Stimulated activated CD8-positive, alpha-beta memory T cell treated with anti-CD3 and anti-CD28 coated beads, Interleukin-12 subunit alpha, Interleukin-12 subunit beta, amount 100 ng/mL, for 1 hour (primary cell): Measurements from ENCODE around the gene TMEM120A.

Source experiments
- DNase-seq: peaks from one replicate; pipeline ENCODE4 v3.0.0-alpha.2; 2020; ENCODE audit warnings: low read depth

TMEM120A gene

DNA sequence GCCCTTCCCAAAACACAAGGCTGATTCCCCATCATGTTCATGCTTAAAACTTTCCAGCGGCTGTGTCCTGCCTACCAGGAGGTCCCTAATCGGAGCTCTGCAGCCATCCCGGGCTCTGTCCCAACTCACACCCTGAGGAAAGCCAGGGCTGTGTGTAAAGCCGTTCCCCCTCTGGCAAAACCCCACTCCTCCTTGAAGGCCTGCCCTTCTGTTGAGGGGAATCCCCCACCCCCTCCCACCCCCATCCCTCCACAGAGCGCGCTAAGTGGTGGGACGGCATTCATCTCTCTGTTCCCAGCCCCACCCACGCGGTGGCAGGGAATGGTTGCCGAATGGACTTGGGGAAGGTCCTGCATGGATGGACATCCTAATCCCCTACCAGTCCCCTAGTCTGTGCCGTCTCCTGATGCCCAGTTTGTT lies 667 bp upstream of the TMEM120A start:
- DNase-seq = no peak

DNA sequence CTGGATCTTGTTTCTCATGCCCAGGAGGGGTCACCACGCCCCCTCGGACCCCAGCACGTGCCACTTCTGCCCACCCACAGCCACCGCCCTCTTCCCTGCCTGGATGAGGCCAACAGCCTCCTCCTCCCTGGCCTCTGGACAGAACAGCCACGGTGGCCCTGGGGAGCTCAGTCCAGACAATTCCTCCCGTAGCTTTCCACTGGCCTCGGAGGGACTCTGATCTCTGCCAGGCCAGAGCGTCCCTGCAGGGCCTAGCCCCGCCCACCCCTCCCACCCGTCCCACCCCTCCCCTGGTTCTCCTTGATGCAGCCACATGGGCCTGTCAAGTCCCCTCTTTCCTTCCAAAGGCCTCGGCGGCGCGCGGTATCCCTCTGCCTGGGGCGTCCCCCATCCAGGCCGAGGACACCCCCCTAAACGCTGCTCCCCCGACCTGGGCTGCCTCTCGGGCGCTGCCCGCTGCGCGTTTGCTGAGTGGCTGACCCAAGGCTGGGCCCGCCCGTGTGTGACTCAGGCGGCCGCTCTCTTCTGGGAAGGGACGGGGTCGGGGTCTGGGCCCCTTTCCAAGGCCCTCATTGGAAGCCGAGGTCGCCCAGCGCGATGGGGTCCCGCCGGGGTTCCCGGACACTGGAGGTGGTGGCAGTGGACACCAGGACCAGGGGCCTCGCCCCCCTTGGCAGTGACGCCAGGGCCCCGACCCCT lies 557 bp downstream of the TMEM120A start:
- no peak for DNase-seq

DNA sequence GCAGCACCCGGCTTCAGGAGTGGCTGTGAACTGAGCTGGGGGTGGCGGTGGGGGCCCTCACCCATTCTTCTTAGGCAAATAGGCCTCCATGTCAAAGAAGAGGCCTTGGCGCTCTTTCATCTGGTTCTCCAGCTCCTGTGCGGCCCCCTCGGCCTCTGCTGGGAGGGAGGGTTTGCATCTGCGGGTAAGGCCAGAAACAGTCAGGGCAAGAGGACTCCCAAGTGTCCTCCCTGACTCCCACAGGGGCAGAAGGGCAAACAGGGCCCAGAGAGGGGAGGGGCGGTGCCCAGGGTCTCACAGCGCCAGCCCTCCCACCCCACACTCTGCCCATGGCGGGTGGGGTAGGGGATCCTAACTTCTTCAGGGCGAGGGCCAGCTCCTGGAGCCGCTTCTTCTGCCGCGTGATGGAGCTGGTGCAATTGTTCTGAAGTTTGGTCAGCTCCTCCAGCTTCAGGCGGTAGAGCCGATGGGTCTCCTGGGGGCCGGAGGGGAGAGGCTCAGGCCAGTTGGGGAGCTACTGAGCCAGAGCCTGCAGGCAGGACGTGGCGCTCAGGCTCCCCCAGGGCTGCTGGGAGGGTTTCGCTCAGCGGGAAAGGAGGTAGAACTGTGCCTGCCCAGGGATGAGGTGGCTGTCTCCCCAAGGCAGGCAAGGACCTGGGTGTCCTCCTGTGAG lies 2.2 kb downstream of the TMEM120A start:
- DNase-seq = no peak

DNA sequence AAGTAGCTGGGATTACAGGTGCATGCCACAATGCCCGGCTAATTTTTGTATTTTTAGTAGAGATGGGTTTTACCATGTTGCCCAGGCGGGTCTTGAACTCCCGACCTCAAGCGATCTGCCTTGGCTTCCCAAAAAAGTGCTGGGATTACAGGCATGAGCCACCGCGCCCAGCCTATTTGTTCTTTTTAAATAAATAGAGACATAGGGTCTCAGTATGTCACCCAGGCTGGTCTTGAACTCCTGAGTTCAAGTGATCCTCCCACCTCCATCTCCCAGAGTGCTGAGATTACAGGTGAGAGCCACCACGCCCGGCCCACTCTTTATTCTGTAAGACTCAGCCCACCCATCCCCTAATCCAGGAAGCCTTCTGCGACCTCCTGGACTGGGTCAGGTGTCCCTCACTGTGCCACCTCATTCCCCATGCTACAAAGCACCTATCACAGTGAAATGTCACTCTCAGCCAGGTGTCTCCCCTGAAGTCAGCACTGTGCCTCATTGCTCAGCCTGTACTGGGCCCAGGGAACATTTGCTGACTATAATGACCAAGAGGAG lies 2.8 kb downstream of the TMEM120A start:
- DNase-seq = no peak

DNA sequence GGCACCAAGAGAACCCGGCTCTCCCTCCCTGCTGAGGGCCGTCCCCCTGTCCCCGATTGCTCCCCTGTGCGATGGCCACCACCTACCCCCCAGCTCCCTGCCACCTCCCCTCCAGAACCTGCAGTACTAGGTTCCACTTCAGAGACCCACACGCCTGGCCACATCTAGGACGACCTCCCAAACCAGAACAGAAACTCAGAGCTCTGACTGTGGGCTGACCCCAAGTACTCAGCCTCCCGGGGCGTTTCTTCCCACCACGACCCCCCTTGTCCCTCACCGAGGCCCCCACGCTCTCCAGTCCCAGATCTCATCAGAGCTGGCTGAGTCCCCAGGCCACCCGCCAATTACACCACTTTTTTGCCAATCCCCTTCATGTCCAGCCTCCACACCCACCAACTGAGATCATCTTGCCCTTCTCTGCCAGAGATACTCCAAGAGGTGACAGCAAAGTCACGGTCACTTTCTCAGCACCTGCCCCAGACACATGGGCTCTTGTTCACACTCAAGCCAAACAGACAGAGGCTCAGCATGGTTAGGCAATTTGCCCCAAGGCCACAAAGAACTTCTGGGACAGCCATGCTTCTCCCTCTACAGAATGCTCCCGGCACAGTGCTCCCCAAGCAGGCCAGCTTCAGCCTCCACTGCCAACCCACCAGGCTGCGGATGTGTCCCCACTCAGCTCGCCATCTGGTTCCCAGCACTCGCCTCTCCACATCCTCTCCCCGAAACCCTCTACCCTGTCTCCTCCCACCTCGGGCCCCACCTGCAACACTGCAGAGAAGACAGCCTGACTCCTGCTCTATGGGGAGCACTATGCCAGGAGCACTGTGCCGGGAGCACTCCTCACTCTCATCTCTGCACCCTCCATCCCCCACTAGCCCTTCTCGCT lies 4.7 kb downstream of the TMEM120A start:
- no peak for DNase-seq

DNA sequence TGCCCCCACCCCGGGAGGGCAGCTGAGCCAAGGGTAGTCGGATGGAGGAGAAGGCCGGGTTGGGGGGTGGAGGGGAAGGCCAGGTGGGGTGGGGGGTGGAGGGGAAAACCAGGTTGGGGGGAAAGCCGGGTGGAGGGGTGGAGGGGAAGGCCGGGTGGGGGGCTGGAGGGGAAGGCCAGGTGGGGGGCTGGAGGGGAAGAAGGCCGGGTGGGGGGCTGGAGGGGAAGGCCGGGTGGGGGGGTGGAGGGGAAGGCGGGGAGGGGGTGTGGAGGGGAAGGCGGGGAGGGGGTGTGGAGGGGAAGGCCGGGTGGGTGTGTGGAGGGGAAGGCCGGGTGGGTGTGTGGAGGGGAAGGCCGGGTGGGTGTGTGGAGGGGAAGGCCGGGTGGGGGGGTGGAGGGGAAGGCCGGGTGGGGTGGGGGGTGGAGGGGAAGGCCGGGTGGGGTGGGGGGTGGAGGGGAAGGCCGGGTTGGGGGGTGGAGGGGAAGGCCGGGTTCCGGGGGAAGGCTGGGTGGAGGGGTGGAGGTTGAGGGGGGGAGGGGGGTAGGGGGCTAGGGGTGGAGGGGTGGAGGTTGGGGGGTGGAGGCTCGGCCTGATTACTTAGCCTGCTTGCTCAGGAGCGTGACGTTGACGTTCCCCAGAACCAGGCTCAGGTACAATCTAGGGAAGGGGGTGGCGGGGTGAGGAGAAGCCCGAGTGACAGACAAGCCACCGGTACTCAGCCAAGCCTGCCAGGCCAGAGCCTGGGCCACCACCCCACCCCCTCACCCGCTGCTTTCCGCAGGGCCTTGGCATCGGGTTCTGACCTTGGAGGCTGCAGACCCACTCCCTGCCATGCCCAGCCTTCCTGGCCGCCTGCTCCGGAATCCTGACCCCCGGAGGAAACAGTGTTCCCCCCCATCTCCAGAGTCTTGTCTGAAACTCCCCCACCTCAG lies 5.6 kb downstream of the TMEM120A start:
- no peak for DNase-seq

DNA sequence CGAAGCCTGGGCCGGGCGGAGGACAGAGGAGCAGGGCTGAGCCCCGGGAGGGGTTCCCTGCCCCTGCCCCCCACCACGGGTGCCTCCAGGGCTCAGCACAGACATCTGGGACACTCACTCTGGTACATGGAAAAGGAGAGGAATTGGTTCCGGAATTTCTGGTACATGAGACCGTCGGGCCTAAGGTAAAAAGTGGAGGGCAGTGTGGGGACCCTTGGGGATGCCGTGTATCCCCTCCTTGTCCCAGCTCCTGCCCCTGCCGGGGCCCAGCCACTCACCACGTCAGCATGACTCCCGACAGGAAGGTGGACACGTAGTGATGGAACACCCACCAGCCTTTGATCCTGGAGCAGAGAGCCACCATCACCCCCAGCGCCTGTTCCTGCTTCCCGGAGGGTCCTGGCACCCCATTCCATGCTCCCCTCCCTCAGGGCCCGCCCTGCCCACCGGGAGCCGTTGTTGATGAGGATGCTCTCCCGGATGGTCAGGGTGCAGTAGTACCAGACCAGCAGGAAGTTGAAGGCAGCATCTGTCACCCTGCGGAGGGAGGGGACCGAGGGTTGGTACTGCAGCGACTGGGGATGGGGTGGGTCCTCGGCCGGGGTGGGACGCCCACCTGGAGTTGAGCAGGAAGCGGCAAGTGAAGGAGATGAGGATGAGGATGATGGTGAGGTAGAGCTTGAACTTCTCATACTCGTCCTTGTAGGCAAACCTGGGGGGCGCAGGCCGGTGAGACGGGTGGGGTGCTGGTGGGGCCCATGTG lies 6.4 kb downstream of the TMEM120A start:
- DNase-seq = no peak

DNA sequence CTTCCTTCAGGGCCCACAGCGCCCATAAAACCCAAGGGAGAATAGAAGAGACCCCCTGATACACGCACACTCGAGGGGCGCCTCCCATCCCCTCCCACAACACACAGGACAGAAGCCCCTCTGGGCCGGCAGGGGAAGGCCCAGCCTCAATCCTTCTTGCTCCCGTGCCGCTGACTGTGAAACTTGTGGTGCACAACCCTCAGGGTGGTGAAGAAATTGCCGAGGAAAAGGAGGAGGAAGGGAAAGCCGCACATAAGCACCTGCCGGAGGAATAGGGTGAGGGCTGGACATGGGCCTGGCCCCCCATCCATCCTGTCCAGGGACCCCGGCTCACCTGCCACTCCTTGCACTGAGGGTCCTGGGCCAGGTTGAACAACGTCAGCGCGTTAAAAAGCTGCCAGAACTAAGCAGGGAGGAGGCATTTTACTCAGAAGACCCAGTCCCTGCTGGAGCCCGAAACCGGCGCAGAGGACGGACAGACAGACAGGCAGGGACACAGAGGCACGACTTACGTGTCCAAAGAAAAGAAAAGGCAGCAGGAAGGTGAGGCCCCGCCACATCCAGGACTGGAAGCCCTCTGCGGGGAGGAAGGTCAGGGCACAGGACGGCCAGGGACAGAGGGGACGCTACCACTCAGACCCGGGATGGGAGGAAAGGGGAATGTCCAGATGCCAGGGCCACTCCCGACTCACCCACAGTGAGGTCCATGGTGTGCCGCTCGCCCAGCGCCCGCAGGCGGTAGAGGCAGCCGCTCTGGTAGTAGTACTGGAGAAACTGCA lies 7.2 kb downstream of the TMEM120A start:
- DNase-seq = no peak

DNA sequence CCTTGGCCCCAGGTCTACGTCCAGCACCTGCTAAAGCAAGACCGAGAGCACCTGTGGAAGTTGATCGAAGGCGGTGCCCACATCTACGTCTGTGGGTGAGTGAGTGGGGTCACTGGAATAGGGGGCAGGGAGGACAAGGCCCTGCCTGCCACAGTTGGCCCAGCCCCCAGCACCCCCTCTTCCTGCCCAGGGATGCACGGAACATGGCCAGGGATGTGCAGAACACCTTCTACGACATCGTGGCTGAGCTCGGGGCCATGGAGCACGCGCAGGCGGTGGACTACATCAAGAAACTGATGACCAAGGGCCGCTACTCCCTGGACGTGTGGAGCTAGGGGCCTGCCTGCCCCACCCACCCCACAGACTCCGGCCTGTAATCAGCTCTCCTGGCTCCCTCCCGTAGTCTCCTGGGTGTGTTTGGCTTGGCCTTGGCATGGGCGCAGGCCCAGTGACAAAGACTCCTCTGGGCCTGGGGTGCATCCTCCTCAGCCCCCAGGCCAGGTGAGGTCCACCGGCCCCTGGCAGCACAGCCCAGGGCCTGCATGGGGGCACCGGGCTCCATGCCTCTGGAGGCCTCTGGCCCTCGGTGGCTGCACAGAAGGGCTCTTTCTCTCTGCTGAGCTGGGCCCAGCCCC lies 8.1 kb downstream of the TMEM120A start:
- DNase-seq = no peak

DNA sequence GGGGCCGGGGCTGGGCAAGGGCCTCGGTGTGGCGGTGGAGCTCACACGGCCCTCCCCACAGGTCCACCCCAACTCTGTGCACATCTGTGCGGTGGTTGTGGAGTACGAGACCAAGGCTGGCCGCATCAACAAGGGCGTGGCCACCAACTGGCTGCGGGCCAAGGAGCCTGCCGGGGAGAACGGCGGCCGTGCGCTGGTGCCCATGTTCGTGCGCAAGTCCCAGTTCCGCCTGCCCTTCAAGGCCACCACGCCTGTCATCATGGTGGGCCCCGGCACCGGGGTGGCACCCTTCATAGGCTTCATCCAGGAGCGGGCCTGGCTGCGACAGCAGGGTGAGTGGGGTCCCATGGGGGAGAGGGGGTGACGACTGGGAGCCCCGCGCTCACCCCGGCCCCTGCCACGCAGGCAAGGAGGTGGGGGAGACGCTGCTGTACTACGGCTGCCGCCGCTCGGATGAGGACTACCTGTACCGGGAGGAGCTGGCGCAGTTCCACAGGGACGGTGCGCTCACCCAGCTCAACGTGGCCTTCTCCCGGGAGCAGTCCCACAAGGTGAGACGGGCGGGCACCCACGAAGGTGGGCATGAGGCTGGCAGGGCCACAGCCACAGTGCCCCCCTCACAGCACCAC lies 8.8 kb downstream of the TMEM120A start:
- no peak for DNase-seq

DNA sequence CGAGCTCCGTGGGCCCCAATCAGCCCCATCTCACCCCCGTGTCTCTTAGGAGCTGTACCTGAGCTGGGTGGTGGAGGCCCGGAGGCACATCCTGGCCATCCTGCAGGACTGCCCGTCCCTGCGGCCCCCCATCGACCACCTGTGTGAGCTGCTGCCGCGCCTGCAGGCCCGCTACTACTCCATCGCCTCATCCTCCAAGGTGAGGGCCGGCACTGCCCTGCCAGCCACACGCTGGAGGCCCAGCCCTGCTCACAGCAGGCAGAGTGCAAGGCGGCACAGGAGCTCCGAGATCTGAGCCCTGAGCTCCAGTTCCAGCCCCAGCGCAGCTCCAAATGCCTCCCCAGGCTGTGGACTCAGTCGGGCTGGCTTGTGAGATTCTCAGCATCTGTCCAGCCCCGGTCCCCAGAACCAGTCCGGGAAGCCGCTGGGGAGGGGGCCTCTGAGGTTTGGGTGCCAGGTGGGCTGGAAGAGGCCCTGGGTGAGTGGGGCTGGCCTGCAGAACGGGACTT lies 9.3 kb downstream of the TMEM120A start:
- no peak for DNase-seq

DNA sequence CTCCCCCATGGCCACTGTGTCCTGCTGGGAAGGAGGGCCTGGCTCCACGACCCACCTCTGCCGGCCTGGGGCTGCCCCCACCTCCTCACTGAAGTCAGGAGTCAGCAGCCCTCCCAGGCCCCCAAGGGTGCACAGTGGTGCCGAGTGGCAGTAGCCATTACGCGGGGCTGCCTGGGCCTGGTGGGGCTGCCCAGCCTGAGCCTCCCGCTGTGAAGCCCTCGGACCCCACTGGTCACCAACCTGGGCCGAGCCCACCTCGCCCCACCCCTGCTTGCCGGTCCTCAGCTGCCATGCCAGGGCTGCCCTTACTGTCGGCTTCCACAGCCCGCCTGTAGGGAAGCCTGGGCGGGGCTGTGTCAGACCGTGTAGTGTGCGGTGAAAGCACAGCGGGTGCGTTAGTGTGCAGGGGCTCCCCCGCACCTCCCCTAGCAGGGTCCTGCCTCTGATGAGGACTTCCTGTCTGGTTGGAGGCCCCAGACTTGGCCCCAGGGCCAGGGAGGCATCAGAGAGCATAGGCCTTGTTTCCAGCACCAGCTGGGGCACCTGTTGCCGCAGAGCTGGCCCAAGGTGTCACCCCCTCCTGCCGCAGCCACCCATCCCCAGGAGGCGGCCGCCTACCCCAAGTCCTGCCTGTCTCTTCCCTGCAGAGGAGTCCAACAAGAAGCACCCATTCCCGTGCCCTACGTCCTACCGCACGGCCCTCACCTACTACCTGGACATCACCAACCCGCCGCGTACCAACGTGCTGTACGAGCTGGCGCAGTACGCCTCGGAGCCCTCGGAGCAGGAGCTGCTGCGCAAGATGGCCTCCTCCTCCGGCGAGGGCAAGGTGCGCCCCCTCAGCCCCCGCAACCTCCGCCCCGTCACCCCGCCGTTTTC lies 10.0 kb downstream of the TMEM120A start:
- no peak for DNase-seq

DNA sequence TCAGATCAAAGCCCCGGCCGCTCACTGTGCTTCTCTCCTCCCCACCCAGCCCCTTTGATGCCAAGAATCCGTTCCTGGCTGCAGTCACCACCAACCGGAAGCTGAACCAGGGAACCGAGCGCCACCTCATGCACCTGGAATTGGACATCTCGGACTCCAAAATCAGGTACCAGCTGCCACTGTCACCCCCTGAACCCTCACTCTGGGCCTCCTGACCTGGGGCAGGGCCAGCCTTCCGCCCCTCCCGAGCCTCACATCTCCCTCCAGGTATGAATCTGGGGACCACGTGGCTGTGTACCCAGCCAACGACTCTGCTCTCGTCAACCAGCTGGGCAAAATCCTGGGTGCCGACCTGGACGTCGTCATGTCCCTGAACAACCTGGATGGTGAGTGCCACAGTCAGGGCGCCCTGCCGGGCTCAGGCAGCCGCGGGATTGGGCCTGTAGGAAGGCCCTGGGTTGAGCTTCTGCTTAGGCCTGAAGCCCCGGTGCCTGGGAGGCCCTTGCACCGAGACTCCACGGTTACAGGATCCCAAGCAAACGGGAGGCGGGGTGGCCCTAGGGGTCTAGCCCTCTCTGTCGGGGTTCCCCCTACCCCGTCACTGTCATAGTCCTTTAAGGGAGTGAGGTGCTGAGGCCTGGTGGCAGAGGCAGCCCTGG lies 10.8 kb downstream of the TMEM120A start:
- no peak for DNase-seq

DNA sequence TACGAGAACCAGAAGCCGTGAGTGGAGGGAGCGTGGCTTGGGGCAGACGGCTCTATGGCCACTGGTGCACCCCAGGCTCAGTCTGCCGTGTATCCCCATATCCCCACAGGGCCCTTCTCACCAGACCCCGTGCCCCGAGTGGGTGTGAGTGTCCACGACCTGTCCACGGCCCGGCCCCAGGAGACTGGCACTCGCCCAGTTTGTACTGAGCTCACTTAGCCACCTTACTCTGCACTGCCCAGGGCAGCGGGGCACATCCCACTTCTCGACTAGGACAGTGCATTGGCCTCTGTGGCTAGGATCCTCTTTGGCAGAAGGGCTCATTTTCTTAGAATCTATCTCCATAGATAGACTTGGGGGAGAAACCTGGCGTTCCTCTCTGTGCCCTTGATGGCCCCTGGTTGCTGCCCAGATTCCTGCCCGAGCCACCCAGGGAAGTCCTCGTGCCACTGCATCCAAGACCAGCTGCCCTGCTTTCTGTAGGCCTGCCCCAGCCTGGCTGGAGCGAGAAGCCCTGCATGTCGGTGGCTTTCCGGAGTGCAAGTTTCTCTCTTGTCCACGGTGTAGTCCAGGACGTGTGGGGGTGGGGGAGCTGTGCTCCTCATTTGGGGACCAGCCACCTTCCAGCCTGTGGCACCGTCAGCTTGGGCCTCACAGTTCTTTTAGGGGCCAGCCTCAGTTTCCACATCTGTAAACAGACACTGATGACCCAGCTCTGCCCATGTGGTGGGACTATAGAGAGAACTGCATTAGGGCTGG lies 11.9 kb downstream of the TMEM120A start:
- no peak for DNase-seq

DNA sequence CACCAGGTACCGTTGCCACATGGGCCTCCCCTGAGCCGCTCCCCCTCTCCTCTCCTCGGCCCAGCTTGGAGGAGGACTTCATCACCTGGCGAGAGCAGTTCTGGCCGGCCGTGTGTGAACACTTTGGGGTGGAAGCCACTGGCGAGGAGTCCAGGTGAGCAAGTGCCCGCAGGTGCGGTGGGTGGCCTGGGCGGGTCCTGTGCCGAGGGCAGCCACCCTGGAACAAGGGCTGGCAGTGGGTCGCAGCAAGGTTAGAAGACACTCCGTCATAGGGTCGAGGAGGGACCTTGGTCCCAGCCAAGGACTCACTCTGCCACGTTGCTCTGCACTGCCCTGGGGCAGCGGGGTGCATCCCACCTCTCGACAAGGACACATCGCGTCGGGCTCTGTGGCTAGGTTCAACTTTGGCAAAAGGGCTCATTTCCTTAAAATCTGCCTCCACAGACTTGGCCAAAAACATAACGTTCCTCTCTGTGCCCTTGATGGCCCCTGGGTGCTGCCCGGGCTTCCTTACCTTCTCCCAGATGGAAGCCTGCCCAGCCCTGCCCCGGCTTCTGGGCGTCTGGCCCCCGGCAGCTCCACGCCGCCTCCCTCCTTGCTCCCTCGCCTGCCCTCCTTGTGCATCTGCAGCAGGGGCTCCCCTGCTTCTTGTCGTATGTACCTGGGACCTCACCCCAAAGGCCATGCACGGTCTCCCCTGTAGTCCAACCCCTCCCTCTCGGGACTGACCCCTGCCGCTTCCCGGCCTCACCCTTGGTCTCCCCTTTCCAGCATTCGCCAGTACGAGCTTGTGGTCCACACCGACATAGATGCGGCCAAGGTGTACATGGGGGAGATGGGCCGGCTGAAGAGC lies 12.7 kb downstream of the TMEM120A start:
- DNase-seq = no peak

DNA sequence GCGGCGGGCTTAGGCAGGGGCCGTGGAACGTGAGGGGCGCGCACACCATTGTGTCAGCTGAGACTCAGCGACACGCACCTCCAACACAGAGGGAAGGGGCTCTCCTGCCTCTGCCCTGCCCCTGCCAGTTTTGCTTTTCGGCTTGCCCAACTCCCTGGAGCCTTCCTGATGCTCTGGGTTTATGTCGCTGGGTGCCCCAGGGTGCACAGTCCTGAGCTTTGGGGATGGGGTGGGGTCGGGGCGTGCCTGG lies 13.3 kb downstream of the TMEM120A start:
- DNase-seq = no peak
